Esophagus (tissue), 2 donors: Measurements from ENCODE around the gene LOC128125822.

Experiments used
- H3K27ac ChIP-seq, 2 donors: one replicate each; pipeline ENCODE4 v1.5.1; 2013; ENCODE audit warnings: low read depth in 2 of 2, mild to moderate bottlenecking in 2 of 2, inconsistent platforms in 1 of 2, low read length in 1 of 2, moderate library complexity in 1 of 2
- H3K27me3 ChIP-seq, 2 donors: one replicate each; pipeline ENCODE4 v1.6.1; 2013; ENCODE audit warnings: low read length in 2 of 2, control low read depth in 1 of 2, mild to moderate bottlenecking in 1 of 2; ENCODE audit not compliant: insufficient read depth in 2 of 2, control insufficient read depth in 1 of 2
- H3K36me3 ChIP-seq, 2 donors: one replicate each; pipeline ENCODE4 v1.6.1; 2013; ENCODE audit warnings: low read length in 1 of 2; ENCODE audit not compliant: control insufficient read depth in 2 of 2, insufficient read depth in 2 of 2
- H3K4me1 ChIP-seq, 2 donors: one replicate each; pipeline ENCODE4 v1.6.1; 2013; ENCODE audit warnings: low read length in 1 of 2; ENCODE audit not compliant: control insufficient read depth in 2 of 2, insufficient read depth in 2 of 2
- H3K4me3 ChIP-seq, 2 donors: one replicate each; pipeline ENCODE4 v1.5.1; 2013; ENCODE audit warnings: low read length in 2 of 2, mild to moderate bottlenecking in 2 of 2, low read depth in 1 of 2, moderate library complexity in 1 of 2
- H3K9me3 ChIP-seq, 2 donors: one replicate each; pipeline ENCODE4 v1.6.1; 2013; ENCODE audit warnings: mild to moderate bottlenecking in 2 of 2, low read depth in 1 of 2, low read length in 1 of 2, moderate library complexity in 1 of 2; ENCODE audit not compliant: control insufficient read depth in 2 of 2, insufficient read depth in 1 of 2
- WGBS, 2 donors: extraction: QIAGEN DNeasy Blood & Tissue Kit; methylation state at CpG; one replicate each; pipeline ENCODE4 v1.1.7; 2013; 5-methylcytosine and 5-hydroxymethylcytosine counted together
- donor health status: healthy with polysubstance abuse.
- donor health status: Bipolar disorder and iron deficiency.

Gene LOC128125822

GRCh38 chr6:63565727-63566596 lies 6.3 kb upstream of the LOC128125822 start:
- H3K4me3 ChIP-seq: no peak overlapping the region
- WGBS, 2 donors: 57 to 61% methylated on average over 4 of the region's 4 CpGs
- H3K4me1 ChIP-seq: no peaks in the 10 kb centered on the region
- no peak overlapping the region for H3K27ac ChIP-seq
- no peaks in the 10 kb centered on the region for H3K9me3 ChIP-seq
- no peaks in the 10 kb centered on the region for H3K36me3 ChIP-seq
- no peaks in the 10 kb centered on the region for H3K27me3 ChIP-seq

- Histone ChIP-seq H3K36me3 (no peaks in the 10 kb centered on the region), H3K27ac (no peak overlapping the region), H3K27me3 (no peaks in the 10 kb centered on the region), H3K4me1 (no peaks in the 10 kb centered on the region), H3K9me3 (no peaks in the 10 kb centered on the region), H3K4me3 (no peak overlapping the region)
- WGBS, 2 donors: 61 to 91% methylated on average over 1 of the region's 1 CpG
These were observed 4.3 kb upstream of the LOC128125822 start for GRCh38 chr6:63567966-63568365.

- Histone ChIP-seq H3K36me3 (no peaks in the 10 kb centered on the region), H3K4me1 (no peaks in the 10 kb centered on the region), H3K9me3 (no peaks in the 10 kb centered on the region), H3K27ac (peak overlapping the region; percentile 89 to 99), H3K27me3 (no peaks in the 10 kb centered on the region), H3K4me3 (peak overlapping the region; percentile 58 to 94)
- 15 to 17% methylated on average over 20 of the region's 20 CpGs for WGBS, 2 donors
These were observed 778 bp upstream of the LOC128125822 start for GRCh38 chr6:63571361-63572043.

GRCh38 chr6:63572747-63573075 lies 431 bp downstream of the LOC128125822 start:
- Histone ChIP-seq H3K4me3 (peak overlapping the region; percentile 94 to 99), H3K4me1 (no peaks in the 10 kb centered on the region), H3K36me3 (no peaks in the 10 kb centered on the region), H3K9me3 (no peaks in the 10 kb centered on the region), H3K27me3 (no peaks in the 10 kb centered on the region), H3K27ac (peak overlapping the region; percentile 99 to 100)
- WGBS, 2 donors: 0 to 1% methylated on average over 38 to 42 of the region's 42 CpGs

GRCh38 chr6:63573076-63573898 lies 1.0 kb downstream of the LOC128125822 start:
- Histone ChIP-seq H3K27me3 (no peaks in the 10 kb centered on the region), H3K27ac (peak overlapping the region; percentile 99 to 100), H3K4me1 (no peaks in the 10 kb centered on the region), H3K9me3 (no peaks in the 10 kb centered on the region), H3K4me3 (peak overlapping the region; percentile 94 to 99), H3K36me3 (no peaks in the 10 kb centered on the region)
- WGBS, 2 donors: 0 to 1% methylated on average over 83 to 86 of the region's 86 CpGs

GRCh38 chr6:63573899-63574553 lies 1.7 kb downstream of the LOC128125822 start:
- Histone ChIP-seq H3K9me3 (no peaks in the 10 kb centered on the region), H3K4me3 (peak overlapping the region; percentile 94 to 99), H3K27me3 (no peaks in the 10 kb centered on the region), H3K36me3 (no peaks in the 10 kb centered on the region), H3K4me1 (no peaks in the 10 kb centered on the region), H3K27ac (peak overlapping the region; percentile 99 to 100)
- WGBS, 2 donors: 13 to 16% methylated on average over 10 of the region's 10 CpGs

GRCh38 chr6:63574554-63574900 lies 2.2 kb downstream of the LOC128125822 start:
- Histone ChIP-seq H3K27ac (peak overlapping the region in 1 of 2 donors; percentile 100), H3K9me3 (no peaks in the 10 kb centered on the region), H3K36me3 (no peaks in the 10 kb centered on the region), H3K27me3 (no peaks in the 10 kb centered on the region), H3K4me1 (no peaks in the 10 kb centered on the region), H3K4me3 (peak overlapping the region in 1 of 2 donors; percentile 94)
- 61 to 73% methylated on average over 2 of the region's 2 CpGs for WGBS, 2 donors

- no peak overlapping the region for H3K4me3 ChIP-seq
- H3K9me3 ChIP-seq: no peaks in the 10 kb centered on the region
- 78 to 87% methylated on average over 3 of the region's 3 CpGs for WGBS, 2 donors
- H3K27ac ChIP-seq: no peak overlapping the region
- H3K27me3 ChIP-seq: no peaks in the 10 kb centered on the region
- no peaks in the 10 kb centered on the region for H3K4me1 ChIP-seq
- no peaks in the 10 kb centered on the region for H3K36me3 ChIP-seq
These were observed 4.0 kb downstream of the LOC128125822 start for GRCh38 chr6:63576147-63576772.
